OCI-LY7 (cell line): ENCODE results near the gene NISCH.

Source experiments
- EZH2phosphoT487 ChIP-seq: fragments of 200-600 bp; sonication (generic); IDR thresholded peaks from 2 replicates; pipeline ENCODE4 v1.6.1; 2018; ENCODE audit warnings: low read depth, borderline replicate concordance, mild to moderate bottlenecking, mixed run types, antibody characterized with exemption, low read length, moderate library complexity, mixed read lengths
- TF ChIP-seq, protein P1 (sequence below): fragments of 200-600 bp; sonication (generic); conservative IDR thresholded peaks from 2 replicates; pipeline ENCODE4 v1.5.1; 2014; ENCODE audit warnings: mild to moderate bottlenecking, antibody characterized with exemption, low read length, moderate library complexity, mixed read lengths

- TF ChIP-seq, protein P1, sequence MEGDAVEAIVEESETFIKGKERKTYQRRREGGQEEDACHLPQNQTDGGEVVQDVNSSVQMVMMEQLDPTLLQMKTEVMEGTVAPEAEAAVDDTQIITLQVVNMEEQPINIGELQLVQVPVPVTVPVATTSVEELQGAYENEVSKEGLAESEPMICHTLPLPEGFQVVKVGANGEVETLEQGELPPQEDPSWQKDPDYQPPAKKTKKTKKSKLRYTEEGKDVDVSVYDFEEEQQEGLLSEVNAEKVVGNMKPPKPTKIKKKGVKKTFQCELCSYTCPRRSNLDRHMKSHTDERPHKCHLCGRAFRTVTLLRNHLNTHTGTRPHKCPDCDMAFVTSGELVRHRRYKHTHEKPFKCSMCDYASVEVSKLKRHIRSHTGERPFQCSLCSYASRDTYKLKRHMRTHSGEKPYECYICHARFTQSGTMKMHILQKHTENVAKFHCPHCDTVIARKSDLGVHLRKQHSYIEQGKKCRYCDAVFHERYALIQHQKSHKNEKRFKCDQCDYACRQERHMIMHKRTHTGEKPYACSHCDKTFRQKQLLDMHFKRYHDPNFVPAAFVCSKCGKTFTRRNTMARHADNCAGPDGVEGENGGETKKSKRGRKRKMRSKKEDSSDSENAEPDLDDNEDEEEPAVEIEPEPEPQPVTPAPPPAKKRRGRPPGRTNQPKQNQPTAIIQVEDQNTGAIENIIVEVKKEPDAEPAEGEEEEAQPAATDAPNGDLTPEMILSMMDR: no peak
- TF ChIP-seq EZH2phosphoT487: no peak
Measured at GRCh38 chr3:52463416-52463815, 8.0 kb downstream of the NISCH start.
